ENCODE results near the gene AP1B1. TPM values are rescaled to one million over a fixed set of nuclear protein-coding genes. Genes with fewer than 3 reads are reported as not detected.
"Not testable (repeated sequence)": the region's sequence is repeated elsewhere in the genome, so short reads cannot be mapped to it uniquely, and the experiment has no call there.

Gene AP1B1
- total and polyA plus RNA-seq, 2 of the 13 experiments (the other 11 are each of a cell fraction or from before 2014, with no cell fraction given): 26.6 to 29.7 TPM

DNA sequence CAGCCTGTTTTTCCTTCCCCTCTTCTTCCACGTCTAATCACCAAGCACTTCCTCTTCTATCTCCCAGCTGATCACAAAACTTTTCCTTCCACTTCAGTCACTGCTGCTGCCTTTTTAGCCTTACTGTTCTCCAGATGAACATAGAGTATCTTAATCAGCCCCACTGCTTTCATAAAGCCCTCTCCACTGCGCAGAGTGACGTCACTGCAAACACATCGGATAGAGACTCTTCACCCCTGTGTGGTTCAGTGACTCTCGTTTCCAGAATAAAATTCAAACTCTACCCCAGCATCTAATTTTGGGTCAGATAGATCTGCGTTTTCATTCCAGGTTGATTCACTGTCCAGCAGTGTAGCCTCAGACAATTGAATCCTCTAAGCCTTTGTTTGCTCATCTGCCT lies 13.2 kb upstream of the AP1B1 start:
- ATAC-seq; CTCF ChIA-PET (ENCODE audit: low intra/inter-chr PET ratio, low total read pairs); FAIRE-seq; POLR2A ChIA-PET; H2AFZ ChIP-seq (ENCODE audit: low read length); DNase-seq (ENCODE audit: low spot score); H3K36me3 ChIP-seq (replicated peaks in 1 of 2; ENCODE audit: control insufficient read depth in 1 of 2, insufficient read depth in 2 of 2, low read length in 2 of 2); H3K9ac ChIP-seq (ENCODE audit: insufficient read depth, low read depth, low read length); intact Hi-C loops (cut with micrococcal nuclease; ENCODE audit: unreplicated experiment); H3K79me2 ChIP-seq (ENCODE audit: insufficient read depth, low read length); H3K9me3 ChIP-seq (ENCODE audit: low read length); in situ Hi-C loops (cut with HindIII; ENCODE audit: extremely low pct_ligation_motif_present, low pct_unique_long_range_greater_than_20kb); H4K20me1 ChIP-seq (ENCODE audit: insufficient read depth, low read length); H3K27ac ChIP-seq (ENCODE audit: extremely low read length, insufficient read depth, low read length); H3K4me3 ChIP-seq (replicated peaks in 1 of 3; ENCODE audit: insufficient read depth in 1 of 3, low read depth in 2 of 3, low read length in 3 of 3); BruUV-seq (replicated peaks); H3K4me1 ChIP-seq (ENCODE audit: insufficient read depth, low read length); H3K27me3 ChIP-seq (ENCODE audit: control insufficient read depth in 1 of 2, insufficient read depth in 2 of 2, low read length in 2 of 2); H3K4me2 ChIP-seq (ENCODE audit: low read depth, low read length); TF ChIP-seq CREB1, ATF7 (CRISPR knock-in tag; IDR thresholded peaks at IDR 0.05): not testable (repeated sequence)
- 42% methylated on average over 6 of the region's 6 CpGs for WGBS (ENCODE audit: low lambda C conversion rate)
- peak; percentile 89 for TF ChIP-seq CREB1 (IDR thresholded peaks at IDR 0.05)
- peak; percentile 80 for TF ChIP-seq ATF7 (IDR thresholded peaks at IDR 0.05)

- ChIA-PET CTCF (ENCODE audit: low intra/inter-chr PET ratio, low total read pairs) (no interaction called here), POLR2A (no interaction called here)
- in situ Hi-C loops (cut with HindIII; ENCODE audit: extremely low pct_ligation_motif_present, low pct_unique_long_range_greater_than_20kb): no loop called here
- ATAC-seq (no peak), FAIRE-seq (no peak), DNase-seq (ENCODE audit: low spot score) (no peak)
- H3K36me3 ChIP-seq (replicated peaks in 1 of 2; ENCODE audit: control insufficient read depth in 1 of 2, insufficient read depth in 2 of 2, low read length in 2 of 2): no peaks in the 10 kb centered on the region
- BruUV-seq (replicated peaks): no TSS peak
- no peak overlapping the region for H3K4me2 ChIP-seq (ENCODE audit: low read depth, low read length)
- no peak overlapping the region for H3K9ac ChIP-seq (ENCODE audit: insufficient read depth, low read depth, low read length)
- H2AFZ ChIP-seq (ENCODE audit: low read length): no peak overlapping the region
- H3K79me2 ChIP-seq (ENCODE audit: insufficient read depth, low read length): no peaks in the 10 kb centered on the region
- no peak overlapping the region for H3K27ac ChIP-seq (ENCODE audit: extremely low read length, insufficient read depth, low read length)
- H3K9me3 ChIP-seq (ENCODE audit: low read length): no peaks in the 10 kb centered on the region
- H3K27me3 ChIP-seq (ENCODE audit: control insufficient read depth in 1 of 2, insufficient read depth in 2 of 2, low read length in 2 of 2): no peaks in the 10 kb centered on the region; a peak in 2 of 5 replicates
- intact Hi-C loops (cut with micrococcal nuclease; ENCODE audit: unreplicated experiment): no loop called here
- WGBS (ENCODE audit: low lambda C conversion rate): 2% methylated on average over 2 of the region's 2 CpGs
- H4K20me1 ChIP-seq (ENCODE audit: insufficient read depth, low read length): no peaks in the 10 kb centered on the region
- no peaks in the 10 kb centered on the region for H3K4me1 ChIP-seq (ENCODE audit: insufficient read depth, low read length)
- no peak overlapping the region for H3K4me3 ChIP-seq (replicated peaks in 1 of 3; ENCODE audit: insufficient read depth in 1 of 3, low read depth in 2 of 3, low read length in 3 of 3)
- no peak for TF ChIP-seq ATRX (CRISPR knock-in tag; IDR thresholded peaks at IDR 0.05; ENCODE audit: borderline replicate concordance)
- TF ChIP-seq AHR (CRISPR knock-in tag; IDR thresholded peaks at IDR 0.05): no peak
- TF ChIP-seq FOXA1 (IDR thresholded peaks at IDR 0.05): no peak
- TF ChIP-seq FOXA1 (CRISPR knock-in tag; IDR thresholded peaks at IDR 0.05): no peak
- TF ChIP-seq CCAR2 (optimal IDR thresholded peaks at IDR 0.05; ENCODE audit: low read depth, low read length): no peak
- no peak for TF ChIP-seq HNF1A (IDR thresholded peaks at IDR 0.05; ENCODE audit: low read depth)
- no peak for TF ChIP-seq HNF1A (CRISPR knock-in tag; IDR thresholded peaks at IDR 0.05; ENCODE audit: borderline replicate concordance)
- no peak for TF ChIP-seq RFXAP (CRISPR knock-in tag; IDR thresholded peaks at IDR 0.05; ENCODE audit: borderline replicate concordance)
- TF ChIP-seq ZNF256 (CRISPR knock-in tag; conservative IDR thresholded peaks at IDR 0.05): no peak
- TF ChIP-seq ZBTB3 (CRISPR knock-in tag; IDR thresholded peaks at IDR 0.05; ENCODE audit: borderline replicate concordance, low read depth): no peak
- TF ChIP-seq, protein P1, sequence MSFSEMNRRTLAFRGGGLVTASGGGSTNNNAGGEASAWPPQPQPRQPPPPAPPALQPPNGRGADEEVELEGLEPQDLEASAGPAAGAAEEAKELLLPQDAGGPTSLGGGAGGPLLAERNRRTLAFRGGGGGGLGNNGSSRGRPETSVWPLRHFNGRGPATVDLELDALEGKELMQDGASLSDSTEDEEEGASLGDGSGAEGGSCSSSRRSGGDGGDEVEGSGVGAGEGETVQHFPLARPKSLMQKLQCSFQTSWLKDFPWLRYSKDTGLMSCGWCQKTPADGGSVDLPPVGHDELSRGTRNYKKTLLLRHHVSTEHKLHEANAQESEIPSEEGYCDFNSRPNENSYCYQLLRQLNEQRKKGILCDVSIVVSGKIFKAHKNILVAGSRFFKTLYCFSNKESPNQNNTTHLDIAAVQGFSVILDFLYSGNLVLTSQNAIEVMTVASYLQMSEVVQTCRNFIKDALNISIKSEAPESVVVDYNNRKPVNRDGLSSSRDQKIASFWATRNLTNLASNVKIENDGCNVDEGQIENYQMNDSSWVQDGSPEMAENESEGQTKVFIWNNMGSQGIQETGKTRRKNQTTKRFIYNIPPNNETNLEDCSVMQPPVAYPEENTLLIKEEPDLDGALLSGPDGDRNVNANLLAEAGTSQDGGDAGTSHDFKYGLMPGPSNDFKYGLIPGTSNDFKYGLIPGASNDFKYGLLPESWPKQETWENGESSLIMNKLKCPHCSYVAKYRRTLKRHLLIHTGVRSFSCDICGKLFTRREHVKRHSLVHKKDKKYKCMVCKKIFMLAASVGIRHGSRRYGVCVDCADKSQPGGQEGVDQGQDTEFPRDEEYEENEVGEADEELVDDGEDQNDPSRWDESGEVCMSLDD (CRISPR knock-in tag; IDR thresholded peaks at IDR 0.05; ENCODE audit: borderline replicate concordance): no peak
Observed at GRCh38 chr22:29400576-29400975, 12.2 kb upstream of the AP1B1 start.

Data from HepG2 (cell line).